Limb (tissue), 2 donors: ENCODE data around the gene MRPS6.
A peak's percentile ranks its signal among the peaks of the same experiment; 100 is the strongest.

Source experiments
- DNase-seq, 2 donors: peaks; one replicate each; pipeline ENCODE4 v3.0.0-alpha.2; 2016; ENCODE audit errors: extremely low spot score in 2 of 2

MRPS6 gene

GRCh38 chr21:34100337-34100736, 27.0 kb downstream of the MRPS6 start:
- DNase-seq = no peak

- DNase-seq = no peak
Measured at GRCh38 chr21:34100790-34101189, 27.4 kb downstream of the MRPS6 start.

GRCh38 chr21:34105947-34106541, 32.7 kb downstream of the MRPS6 start:
- DNase-seq = no peak

GRCh38 chr21:34107606-34108005, 34.2 kb downstream of the MRPS6 start:
- no peak for DNase-seq

- no peak for DNase-seq
Measured at GRCh38 chr21:34109075-34109474, 35.7 kb downstream of the MRPS6 start.

- DNase-seq = no peak
Measured at GRCh38 chr21:34110594-34111202, 37.3 kb downstream of the MRPS6 start.

GRCh38 chr21:34112316-34113033, 39.1 kb downstream of the MRPS6 start:
- DNase-seq = no peak

- DNase-seq = no peak
Measured at GRCh38 chr21:34113842-34114241, 40.5 kb downstream of the MRPS6 start.

GRCh38 chr21:34115160-34115559, 41.8 kb downstream of the MRPS6 start:
- DNase-seq = no peak

GRCh38 chr21:34116569-34116968, 43.2 kb downstream of the MRPS6 start:
- no peak for DNase-seq

- no peak for DNase-seq
Measured at GRCh38 chr21:34120867-34121266, 47.5 kb downstream of the MRPS6 start.

GRCh38 chr21:34122047-34122446, 48.7 kb downstream of the MRPS6 start:
- no peak for DNase-seq

GRCh38 chr21:34123609-34124008, 50.2 kb downstream of the MRPS6 start:
- DNase-seq = no peak

GRCh38 chr21:34126269-34126668, 52.9 kb downstream of the MRPS6 start:
- DNase-seq = no peak

- DNase-seq = no peak
Measured at GRCh38 chr21:34126691-34127090, 53.3 kb downstream of the MRPS6 start.

GRCh38 chr21:34128124-34128523, 54.7 kb downstream of the MRPS6 start:
- no peak for DNase-seq

GRCh38 chr21:34128674-34129038, 55.3 kb downstream of the MRPS6 start:
- DNase-seq = no peak

GRCh38 chr21:34129039-34129891, 55.9 kb downstream of the MRPS6 start:
- peak; percentile 75 to 89 for DNase-seq

- DNase-seq = peak in 1 of 2 donors; percentile 72
Measured at GRCh38 chr21:34129901-34130715, 56.7 kb downstream of the MRPS6 start.

- no peak for DNase-seq
Measured at GRCh38 chr21:34130716-34130985, 57.3 kb downstream of the MRPS6 start.

- DNase-seq = no peak
Measured at GRCh38 chr21:34131586-34131985, 58.2 kb downstream of the MRPS6 start.
